Measurements from ENCODE around the gene UTP14A.

Gene UTP14A

GRCh38 chrX:129953334-129953648, 47.3 kb downstream of the UTP14A start:
- no peak for DNase-seq (ENCODE audit: low read depth)

- no peak for DNase-seq (ENCODE audit: low read depth)
Measured at GRCh38 chrX:129953881-129954280, 47.9 kb downstream of the UTP14A start.

- DNase-seq (ENCODE audit: low read depth) = no peak
Measured at GRCh38 chrX:129954804-129955203, 48.8 kb downstream of the UTP14A start.

GRCh38 chrX:129955682-129956081, 49.7 kb downstream of the UTP14A start:
- no peak for DNase-seq (ENCODE audit: low read depth)

- DNase-seq (ENCODE audit: low read depth) = no peak
Measured at GRCh38 chrX:129956145-129956544, 50.2 kb downstream of the UTP14A start.

- no peak for DNase-seq (ENCODE audit: low read depth)
Measured at GRCh38 chrX:129956765-129957164, 50.8 kb downstream of the UTP14A start.

GRCh38 chrX:129957241-129958082, 51.5 kb downstream of the UTP14A start:
- no peak for DNase-seq (ENCODE audit: low read depth)

GRCh38 chrX:129958083-129958465, 52.1 kb downstream of the UTP14A start:
- DNase-seq (ENCODE audit: low read depth) = no peak

- DNase-seq (ENCODE audit: low read depth) = no peak
Measured at GRCh38 chrX:129958814-129959492, 53.0 kb downstream of the UTP14A start.

- DNase-seq (ENCODE audit: low read depth) = no peak
Measured at GRCh38 chrX:129959493-129959832, 53.5 kb downstream of the UTP14A start.

- DNase-seq (ENCODE audit: low read depth) = peak; percentile 39
Measured at GRCh38 chrX:129961180-129962083, 55.5 kb downstream of the UTP14A start.

GRCh38 chrX:129963729-129964128, 57.8 kb downstream of the UTP14A start:
- no peak for DNase-seq (ENCODE audit: low read depth)

GRCh38 chrX:129965166-129965565, 59.2 kb downstream of the UTP14A start:
- DNase-seq (ENCODE audit: low read depth) = no peak

GRCh38 chrX:129968968-129969367, 63.0 kb downstream of the UTP14A start:
- DNase-seq (ENCODE audit: low read depth) = no peak

- no peak for DNase-seq (ENCODE audit: low read depth)
Measured at GRCh38 chrX:129976441-129976840, 70.5 kb downstream of the UTP14A start.
